GM12878 (cell line): ENCODE data around the gene SLC9C1. TPM values are rescaled to one million over a fixed set of nuclear protein-coding genes. Genes with fewer than 3 reads are reported as not detected.

Experiments used
- CHD1 ChIP-seq: IDR thresholded peaks from 2 replicates; pipeline ENCODE4 v1.6.1; 2012; ENCODE audit warnings: low read depth, low read length, improper control_type of control experiment
- DPF2 ChIP-seq: fragments of 450-650 bp; IDR thresholded peaks from 2 replicates; pipeline ENCODE4 v1.6.1; 2017; ENCODE audit warnings: mild to moderate bottlenecking
- HDAC6 ChIP-seq: fragments of 200-600 bp; sonication (generic); IDR thresholded peaks from one replicate; pipeline ENCODE4 v1.8.0; 2017; ENCODE audit warnings: antibody characterized with exemption; ENCODE audit not compliant: unreplicated experiment
- MEF2A ChIP-seq: IDR thresholded peaks from 2 replicates; pipeline ENCODE4 v1.6.1; 2011; ENCODE audit warnings: low read depth, mild to moderate bottlenecking, low read length, moderate library complexity; ENCODE audit not compliant: insufficient read depth
- MEF2B ChIP-seq: fragments of 450-650 bp; IDR thresholded peaks from 2 replicates; pipeline ENCODE4 v1.6.1; 2018; ENCODE audit warnings: mild to moderate bottlenecking, moderate library complexity; ENCODE audit not compliant: partially characterized antibody, poor library complexity, severe bottlenecking
- POLR2AphosphoS5 ChIP-seq: IDR thresholded peaks from 2 replicates; pipeline ENCODE4 v1.6.1; 2011; ENCODE audit warnings: mild to moderate bottlenecking, low read length, inconsistent platforms
- SUPT20H ChIP-seq: IDR thresholded peaks from 2 replicates; pipeline ENCODE4 v1.6.1; 2011; ENCODE audit warnings: low read depth, mild to moderate bottlenecking, low read length, moderate library complexity, borderline replicate concordance; ENCODE audit not compliant: control insufficient read depth
- TAF1 ChIP-seq: IDR thresholded peaks from 2 replicates; pipeline ENCODE4 v1.6.1; 2011; ENCODE audit warnings: mild to moderate bottlenecking, low read depth, low read length, borderline replicate concordance
- TBL1XR1 ChIP-seq: IDR thresholded peaks from 2 replicates; pipeline ENCODE4 v1.6.1; 2012; ENCODE audit warnings: low read depth, low read length, improper control_type of control experiment
- YY1 ChIP-seq: IDR thresholded peaks from 2 replicates; pipeline ENCODE4 v1.6.1; 2011; ENCODE audit warnings: low read depth, mild to moderate bottlenecking, low read length
- ZNF24 ChIP-seq: fragments of 450-650 bp; IDR thresholded peaks from 2 replicates; pipeline ENCODE4 v1.6.1; 2017; ENCODE audit warnings: antibody characterized with exemption, mild to moderate bottlenecking
- polyA plus RNA-seq, 11 experiments: library from polyadenylated mRNA; depleted of rRNA in 4 of 11; unstranded in 6 of 11; stranded (reverse) in 5 of 11; fragments of >200 nt; fragmentation: Nextera tagmentation in 4 of 11; fragmentation: Illumina TruSeq in 1 of 11; extraction: Ambion mirVana in 4 of 11; extraction: Trizol in 1 of 11; gene quantifications; 1 replicate in 1 of 11; 2 replicates in 10 of 11; pipeline versions ENCODE4 v1.2.1 to v1.2.3, GENCODE V29; 2011 to 2016; ENCODE audit warnings: inconsistent platforms in 2 of 11, missing spikeins in 2 of 11, low read depth in 1 of 11
- total RNA-seq, 4 experiments: library from RNA; depleted of rRNA in 3 of 4; stranded (reverse); fragments of >200 nt in 3 of 4; fragmentation: Illumina TruSeq in 1 of 4; extraction: Trizol in 1 of 4; gene quantifications; 2 replicates each; pipeline versions ENCODE4 v1.2.1 to v1.2.3, GENCODE V29; 2013 to 2021
- TF ChIP-seq, protein P1 (sequence below): fragments of 450-650 bp; IDR thresholded peaks from 2 replicates; pipeline ENCODE4 v1.6.1; 2014; ENCODE audit warnings: mild to moderate bottlenecking
- TF ChIP-seq, protein P2 (sequence below): fragments of 450-650 bp; IDR thresholded peaks from 2 replicates; pipeline ENCODE4 v1.6.1; 2017; ENCODE audit warnings: mild to moderate bottlenecking, moderate library complexity
- TF ChIP-seq, protein P3 (sequence below): IDR thresholded peaks from 2 replicates; pipeline ENCODE4 v1.6.1; 2012; ENCODE audit warnings: improper control_type of control experiment, low read depth, low read length; ENCODE audit not compliant: insufficient replicate concordance

SLC9C1 gene
- total and polyA plus RNA-seq, 10 of the 15 experiments (the other 5 are each of a cell fraction or from before 2014, with no cell fraction given) = not detected

DNA sequence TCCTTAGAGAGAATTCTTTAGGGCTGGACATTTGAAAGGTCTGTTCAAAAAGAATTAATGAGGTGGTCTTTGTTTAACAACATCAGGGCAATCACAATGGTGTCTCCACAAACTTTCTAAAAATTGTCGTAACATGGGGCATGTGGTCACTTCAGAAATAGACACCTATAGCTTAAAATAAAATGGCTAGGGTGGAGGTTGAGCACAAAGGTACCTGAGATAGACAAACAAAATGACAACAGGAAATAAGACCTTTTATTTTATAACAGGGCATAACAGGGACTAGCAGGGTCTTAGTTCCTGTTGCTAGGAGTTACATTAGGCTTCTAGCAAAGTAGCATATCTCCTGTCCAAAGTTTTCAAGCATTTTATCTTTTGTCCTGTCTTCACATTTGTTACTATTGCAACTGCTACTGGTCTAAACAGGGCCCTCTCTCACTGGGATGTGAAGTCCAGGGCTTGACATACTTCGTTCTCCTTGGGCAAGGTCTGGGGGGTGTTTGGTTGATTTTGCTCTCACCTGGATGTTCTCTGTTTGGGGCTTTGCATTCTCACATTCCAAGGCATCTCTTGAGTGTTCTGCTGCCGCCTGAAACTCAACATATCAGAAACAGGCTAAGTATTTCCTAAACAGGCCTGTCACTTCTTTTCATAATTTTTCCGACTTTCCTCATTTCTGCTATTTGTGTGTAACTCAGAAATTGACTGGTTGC lies 163.9 kb downstream of the SLC9C1 start (continued):
- TF ChIP-seq MEF2A (peak; percentile 70), HDAC6 (no peak), ZNF24 (peak; percentile 60; the same call in 1 of the 2 replicates), TBL1XR1 (peak; percentile 71; the same call in 1 of the 2 replicates), POLR2AphosphoS5 (peak; percentile 50; the same call in 1 of the 2 replicates), TAF1 (no peak), MEF2B (peak; percentile 57), SUPT20H (no peak), CHD1 (0 out of 2 replicates have a peak, but pooled peaks have one; percentile 74), DPF2 (0 out of 2 replicates have a peak, but pooled peaks have one; percentile 36), YY1 (peak; percentile 38; the same call in 1 of the 2 replicates)
- TF ChIP-seq, protein P1, sequence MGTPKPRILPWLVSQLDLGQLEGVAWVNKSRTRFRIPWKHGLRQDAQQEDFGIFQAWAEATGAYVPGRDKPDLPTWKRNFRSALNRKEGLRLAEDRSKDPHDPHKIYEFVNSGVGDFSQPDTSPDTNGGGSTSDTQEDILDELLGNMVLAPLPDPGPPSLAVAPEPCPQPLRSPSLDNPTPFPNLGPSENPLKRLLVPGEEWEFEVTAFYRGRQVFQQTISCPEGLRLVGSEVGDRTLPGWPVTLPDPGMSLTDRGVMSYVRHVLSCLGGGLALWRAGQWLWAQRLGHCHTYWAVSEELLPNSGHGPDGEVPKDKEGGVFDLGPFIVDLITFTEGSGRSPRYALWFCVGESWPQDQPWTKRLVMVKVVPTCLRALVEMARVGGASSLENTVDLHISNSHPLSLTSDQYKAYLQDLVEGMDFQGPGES = no peak
- TF ChIP-seq, protein P2, sequence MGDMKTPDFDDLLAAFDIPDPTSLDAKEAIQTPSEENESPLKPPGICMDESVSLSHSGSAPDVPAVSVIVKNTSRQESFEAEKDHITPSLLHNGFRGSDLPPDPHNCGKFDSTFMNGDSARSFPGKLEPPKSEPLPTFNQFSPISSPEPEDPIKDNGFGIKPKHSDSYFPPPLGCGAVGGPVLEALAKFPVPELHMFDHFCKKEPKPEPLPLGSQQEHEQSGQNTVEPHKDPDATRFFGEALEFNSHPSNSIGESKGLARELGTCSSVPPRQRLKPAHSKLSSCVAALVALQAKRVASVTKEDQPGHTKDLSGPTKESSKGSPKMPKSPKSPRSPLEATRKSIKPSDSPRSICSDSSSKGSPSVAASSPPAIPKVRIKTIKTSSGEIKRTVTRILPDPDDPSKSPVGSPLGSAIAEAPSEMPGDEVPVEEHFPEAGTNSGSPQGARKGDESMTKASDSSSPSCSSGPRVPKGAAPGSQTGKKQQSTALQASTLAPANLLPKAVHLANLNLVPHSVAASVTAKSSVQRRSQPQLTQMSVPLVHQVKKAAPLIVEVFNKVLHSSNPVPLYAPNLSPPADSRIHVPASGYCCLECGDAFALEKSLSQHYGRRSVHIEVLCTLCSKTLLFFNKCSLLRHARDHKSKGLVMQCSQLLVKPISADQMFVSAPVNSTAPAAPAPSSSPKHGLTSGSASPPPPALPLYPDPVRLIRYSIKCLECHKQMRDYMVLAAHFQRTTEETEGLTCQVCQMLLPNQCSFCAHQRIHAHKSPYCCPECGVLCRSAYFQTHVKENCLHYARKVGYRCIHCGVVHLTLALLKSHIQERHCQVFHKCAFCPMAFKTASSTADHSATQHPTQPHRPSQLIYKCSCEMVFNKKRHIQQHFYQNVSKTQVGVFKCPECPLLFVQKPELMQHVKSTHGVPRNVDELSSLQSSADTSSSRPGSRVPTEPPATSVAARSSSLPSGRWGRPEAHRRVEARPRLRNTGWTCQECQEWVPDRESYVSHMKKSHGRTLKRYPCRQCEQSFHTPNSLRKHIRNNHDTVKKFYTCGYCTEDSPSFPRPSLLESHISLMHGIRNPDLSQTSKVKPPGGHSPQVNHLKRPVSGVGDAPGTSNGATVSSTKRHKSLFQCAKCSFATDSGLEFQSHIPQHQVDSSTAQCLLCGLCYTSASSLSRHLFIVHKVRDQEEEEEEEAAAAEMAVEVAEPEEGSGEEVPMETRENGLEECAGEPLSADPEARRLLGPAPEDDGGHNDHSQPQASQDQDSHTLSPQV = peak; percentile 71; the same call in 1 of the 2 replicates
- TF ChIP-seq, protein P3, sequence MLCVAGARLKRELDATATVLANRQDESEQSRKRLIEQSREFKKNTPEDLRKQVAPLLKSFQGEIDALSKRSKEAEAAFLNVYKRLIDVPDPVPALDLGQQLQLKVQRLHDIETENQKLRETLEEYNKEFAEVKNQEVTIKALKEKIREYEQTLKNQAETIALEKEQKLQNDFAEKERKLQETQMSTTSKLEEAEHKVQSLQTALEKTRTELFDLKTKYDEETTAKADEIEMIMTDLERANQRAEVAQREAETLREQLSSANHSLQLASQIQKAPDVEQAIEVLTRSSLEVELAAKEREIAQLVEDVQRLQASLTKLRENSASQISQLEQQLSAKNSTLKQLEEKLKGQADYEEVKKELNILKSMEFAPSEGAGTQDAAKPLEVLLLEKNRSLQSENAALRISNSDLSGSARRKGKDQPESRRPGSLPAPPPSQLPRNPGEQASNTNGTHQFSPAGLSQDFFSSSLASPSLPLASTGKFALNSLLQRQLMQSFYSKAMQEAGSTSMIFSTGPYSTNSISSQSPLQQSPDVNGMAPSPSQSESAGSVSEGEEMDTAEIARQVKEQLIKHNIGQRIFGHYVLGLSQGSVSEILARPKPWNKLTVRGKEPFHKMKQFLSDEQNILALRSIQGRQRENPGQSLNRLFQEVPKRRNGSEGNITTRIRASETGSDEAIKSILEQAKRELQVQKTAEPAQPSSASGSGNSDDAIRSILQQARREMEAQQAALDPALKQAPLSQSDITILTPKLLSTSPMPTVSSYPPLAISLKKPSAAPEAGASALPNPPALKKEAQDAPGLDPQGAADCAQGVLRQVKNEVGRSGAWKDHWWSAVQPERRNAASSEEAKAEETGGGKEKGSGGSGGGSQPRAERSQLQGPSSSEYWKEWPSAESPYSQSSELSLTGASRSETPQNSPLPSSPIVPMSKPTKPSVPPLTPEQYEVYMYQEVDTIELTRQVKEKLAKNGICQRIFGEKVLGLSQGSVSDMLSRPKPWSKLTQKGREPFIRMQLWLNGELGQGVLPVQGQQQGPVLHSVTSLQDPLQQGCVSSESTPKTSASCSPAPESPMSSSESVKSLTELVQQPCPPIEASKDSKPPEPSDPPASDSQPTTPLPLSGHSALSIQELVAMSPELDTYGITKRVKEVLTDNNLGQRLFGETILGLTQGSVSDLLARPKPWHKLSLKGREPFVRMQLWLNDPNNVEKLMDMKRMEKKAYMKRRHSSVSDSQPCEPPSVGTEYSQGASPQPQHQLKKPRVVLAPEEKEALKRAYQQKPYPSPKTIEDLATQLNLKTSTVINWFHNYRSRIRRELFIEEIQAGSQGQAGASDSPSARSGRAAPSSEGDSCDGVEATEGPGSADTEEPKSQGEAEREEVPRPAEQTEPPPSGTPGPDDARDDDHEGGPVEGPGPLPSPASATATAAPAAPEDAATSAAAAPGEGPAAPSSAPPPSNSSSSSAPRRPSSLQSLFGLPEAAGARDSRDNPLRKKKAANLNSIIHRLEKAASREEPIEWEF = peak; percentile 28
